GM21786 (cell line): ENCODE measurements around the gene MS4A12.
"Not testable (repeated sequence)": the region's sequence is repeated elsewhere in the genome, so short reads cannot be mapped to it uniquely, and the experiment has no call there.

ENCODE experiments used
- ATAC-seq: cut with Tn5 transposase; IDR thresholded peaks from one replicate; pipeline ENCODE4 v1.9.1; 2021; ENCODE audit not compliant: unreplicated experiment

The MS4A12 gene

DNA sequence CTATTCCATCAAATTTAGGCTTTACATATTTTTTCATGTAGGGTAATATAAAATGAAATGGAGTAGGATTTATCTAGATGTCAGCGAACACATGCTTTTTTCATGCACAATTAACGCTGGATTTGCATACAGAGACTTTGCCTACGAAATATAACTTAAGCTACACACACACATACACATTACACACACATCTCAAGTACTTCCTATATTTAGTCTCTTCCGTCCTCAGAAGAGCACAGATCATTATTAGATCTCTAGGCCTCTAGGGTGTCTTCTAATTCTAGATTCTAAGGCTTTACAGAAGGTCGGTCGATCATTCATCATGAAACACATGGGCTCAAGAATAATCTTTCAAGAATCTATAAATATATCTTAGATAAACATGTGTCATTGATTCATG is 18.8 kb downstream of the MS4A12 start:
- ATAC-seq = no peak

DNA sequence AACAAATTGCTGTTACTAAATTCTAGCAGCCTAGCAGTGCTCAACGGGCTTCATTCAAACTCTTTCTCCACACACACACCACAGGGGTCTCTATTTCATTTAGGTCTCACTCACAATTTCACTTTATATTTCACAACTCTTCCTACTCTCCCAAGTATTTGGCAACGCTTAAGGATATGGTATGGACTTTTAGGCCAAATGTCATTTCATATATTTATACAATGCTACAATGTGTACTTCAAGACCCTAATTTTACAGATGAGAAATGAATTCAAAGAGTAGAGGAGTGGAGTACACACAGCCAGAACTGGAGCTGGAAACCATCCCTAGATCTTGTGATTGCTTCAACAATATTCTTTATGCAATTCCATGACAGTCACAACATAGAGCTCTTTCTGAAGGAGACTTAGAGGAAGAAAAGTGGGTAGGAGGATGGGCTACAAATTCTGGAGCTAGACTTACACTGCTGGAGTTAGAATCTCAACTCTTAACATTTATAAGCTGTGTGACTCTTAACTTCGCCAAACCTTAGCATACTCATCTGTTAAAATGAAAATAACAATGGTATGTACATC is 20.2 kb downstream of the MS4A12 start:
- no peak for ATAC-seq

DNA sequence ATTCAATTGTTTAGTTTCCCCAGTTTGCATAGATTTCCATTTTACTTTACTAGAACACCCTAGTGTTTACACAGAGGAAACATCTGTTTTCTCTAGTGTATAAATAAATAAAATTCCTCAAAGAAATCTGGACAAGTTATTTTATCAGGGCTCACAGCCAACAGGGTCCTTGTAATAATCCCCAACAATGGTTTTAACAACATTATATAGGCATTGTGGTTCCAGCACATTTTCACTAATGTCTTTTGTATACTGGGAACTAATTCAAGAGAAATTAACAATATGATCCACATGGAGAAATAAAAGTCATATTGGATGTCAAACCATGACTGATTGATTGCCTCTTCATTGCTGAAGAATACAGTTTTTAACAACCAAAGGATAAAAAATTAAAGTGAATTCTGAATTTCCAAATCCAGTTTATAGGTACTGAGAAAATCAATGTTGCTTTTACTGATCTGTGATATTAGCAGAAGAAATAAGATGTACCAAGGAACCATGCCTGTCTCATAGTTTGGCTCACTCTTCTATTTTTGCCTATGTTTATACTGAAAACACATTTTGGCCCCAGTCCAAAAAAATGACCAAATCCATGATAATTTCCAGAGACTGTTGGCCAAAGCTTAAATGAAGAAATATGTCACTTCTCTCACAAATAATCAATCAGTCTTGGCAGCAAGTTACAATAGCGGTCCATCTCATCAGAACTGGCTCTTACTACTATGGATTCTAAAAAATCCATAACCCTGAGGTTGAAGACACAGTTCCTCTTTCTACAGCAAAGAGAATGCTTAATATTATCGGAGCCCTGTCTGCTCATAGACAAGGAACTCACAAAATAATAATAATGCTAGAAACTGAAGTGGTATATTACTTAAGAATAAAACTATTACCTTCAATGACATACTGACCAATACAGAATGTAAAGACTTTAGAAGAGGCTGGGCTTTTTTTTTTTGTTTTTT is 21.2 kb downstream of the MS4A12 start:
- ATAC-seq = no peak

DNA sequence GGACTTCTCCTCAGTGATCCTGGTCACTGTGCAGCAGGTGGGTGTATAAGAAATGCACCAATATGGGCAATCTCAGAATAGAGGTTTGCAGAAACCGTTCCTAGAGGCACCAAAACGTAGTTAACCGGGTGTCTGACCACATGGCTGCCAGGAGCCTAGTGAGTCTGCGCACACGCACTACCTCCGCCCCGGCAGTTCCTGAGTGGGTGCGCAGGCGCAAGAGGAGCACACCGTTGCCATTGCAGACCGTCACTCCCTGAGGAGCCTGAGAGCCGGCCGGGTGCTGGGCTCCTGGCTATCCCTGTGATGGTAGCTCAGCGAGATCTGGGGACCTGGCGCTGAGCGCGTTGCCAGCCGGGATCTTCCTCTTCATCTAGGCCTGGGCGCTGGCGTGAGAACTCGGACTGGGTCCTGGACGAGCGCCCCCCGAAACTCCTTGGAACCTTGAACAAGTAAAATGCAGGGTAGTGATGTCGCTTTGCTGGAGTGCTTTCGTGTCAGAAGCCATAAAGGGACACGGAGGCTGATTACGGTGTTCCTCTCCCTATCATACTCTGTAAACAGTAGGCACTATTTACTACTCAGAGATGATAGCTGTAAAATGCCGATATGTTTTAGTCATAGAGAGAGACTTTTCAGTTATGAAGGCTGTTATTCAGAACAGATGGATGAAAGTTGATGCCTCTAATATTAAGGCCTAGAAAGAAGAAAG is 22.7 kb downstream of the MS4A12 start, which contains the start of gene MS4A13:
Gene MS4A13, plus strand, starts transcription at position 249 of the 712 bp plus-strand sequence. CDS start 2,692 bp downstream, outside the sequence.
- no peak for ATAC-seq

DNA sequence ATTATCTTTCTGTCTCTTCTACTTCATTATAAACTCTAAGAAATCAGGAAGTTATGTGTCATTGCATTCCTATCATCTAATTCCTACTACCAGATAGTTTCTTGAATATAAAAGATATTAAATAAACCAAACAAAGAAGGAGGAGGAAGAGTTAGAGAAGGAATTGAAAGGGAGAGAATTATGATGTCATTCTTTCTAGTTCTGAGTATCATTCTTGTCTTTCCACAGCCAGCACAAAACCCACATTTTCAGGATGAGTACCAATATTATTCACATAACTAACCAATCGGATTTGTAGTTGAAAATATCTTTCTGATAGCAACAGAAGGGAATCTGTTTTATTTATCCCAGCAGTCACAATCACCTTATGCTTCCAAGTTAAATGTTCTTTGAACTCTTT is 35.9 kb downstream of the MS4A12 start:
- no peak for ATAC-seq

DNA sequence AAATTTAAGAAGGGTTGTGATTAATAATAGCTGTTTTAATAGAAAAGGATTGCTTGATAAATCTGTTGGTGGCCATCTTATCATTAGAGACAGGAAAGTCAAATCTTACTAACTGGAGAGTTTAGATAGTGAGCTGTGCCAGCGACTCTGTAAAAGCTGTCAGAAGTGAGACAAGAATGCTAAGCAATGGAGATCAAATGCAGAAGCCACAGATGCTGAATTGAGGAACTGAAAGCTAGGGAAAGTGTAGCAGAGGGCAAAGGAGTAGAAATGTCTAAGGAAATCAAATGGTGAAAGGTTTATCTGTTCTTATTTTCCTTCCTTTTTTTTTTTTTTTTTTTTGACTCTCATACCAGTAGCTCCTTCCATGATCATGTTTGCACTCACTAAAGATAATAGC is 36.4 kb downstream of the MS4A12 start:
- peak; percentile 92 for ATAC-seq

DNA sequence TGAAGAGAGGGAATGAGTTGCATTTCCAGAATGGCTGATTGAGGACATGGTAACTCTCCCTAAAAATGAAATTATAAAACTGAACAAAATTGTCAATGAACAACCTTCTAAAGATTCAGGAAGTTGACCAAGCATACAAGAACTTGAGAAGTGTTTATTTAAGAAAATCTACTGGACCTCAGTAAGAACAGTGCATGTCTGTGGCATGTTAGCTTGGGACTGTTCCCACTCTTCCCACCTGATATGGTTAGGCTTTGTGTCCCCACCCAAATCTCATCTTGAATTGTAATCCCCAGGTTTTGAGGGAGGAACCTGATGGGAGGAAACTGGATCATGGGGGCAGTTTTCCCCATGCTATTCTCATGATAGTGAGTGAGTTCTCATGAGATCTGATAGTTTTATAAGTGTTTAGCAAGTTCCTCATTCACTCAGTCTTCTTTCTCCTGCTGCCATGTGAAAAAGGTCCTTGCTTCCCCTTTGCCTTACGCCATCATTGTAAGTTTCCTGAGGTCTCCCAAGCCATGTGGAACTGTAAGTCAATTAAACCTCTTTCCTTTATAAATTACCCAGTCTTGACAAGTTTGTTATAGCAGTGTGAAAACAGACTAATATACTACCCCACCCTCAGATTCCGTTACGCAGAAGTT is 38.0 kb downstream of the MS4A12 start:
- no peak for ATAC-seq

DNA sequence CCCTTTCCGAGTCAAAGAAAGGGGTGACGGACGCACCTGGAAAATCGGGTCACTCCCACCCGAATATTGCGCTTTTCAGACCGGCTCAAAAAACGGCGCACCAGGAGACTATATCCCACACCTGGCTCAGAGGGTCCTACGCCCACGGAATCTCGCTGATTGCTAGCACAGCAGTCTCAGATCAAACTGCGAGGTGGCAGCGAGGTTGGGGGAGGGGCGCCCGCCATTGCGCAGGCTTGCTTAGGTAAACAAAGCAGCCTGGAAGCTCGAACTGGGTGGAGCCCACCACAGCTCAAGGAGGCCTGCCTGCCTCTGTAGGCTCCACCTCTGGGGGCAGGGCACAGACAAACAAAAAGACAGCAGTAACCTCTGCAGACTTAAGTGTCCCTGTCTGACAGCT is 39.8 kb downstream of the MS4A12 start:
- not testable (repeated sequence) for ATAC-seq

DNA sequence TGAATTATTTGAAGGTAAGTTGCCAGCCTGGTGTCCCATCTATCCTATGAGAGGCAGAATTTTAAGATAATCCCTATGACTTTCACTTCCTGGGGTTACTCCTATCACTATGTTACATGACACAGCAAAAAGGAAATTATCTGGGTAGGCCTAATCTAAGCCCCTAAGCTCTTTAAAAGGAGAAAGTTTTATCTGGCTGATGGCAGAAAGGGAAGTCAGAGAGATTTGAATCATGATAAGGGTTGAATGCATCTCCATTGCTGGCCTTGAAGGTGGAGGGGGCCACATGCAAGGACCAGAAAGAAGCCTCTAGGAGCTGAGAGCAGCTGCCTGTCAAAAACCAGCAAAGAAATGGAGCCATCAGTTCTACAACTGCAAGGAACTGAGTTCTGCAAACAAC is 46.0 kb downstream of the MS4A12 start:
- ATAC-seq = not testable (repeated sequence)

DNA sequence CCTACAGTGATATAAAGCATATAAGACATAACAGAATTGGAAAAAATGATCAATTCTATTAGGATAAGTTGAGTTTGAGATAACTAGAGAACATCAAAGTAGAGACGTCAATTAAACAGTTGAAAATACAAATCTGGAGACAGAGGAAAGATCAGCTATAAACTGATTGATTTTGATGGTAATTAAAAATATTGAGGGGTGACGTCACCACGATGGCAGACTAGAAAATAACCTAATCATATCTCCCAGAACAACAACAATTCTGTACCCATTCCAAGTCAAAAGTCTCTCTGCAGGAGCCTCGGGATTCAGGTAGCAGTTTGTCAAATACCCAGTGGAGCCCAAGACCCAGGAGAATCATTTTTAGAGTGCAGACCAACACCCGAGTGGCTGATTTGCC is 51.5 kb downstream of the MS4A12 start:
- no peak for ATAC-seq
